Activated CD4-positive, alpha-beta T cell treated with anti-CD3 and anti-CD28 coated beads for 24 hours (primary cell): ENCODE results near the gene C6orf141.

Source experiments
- DNase-seq, 2 donors: peaks; one replicate each; pipeline ENCODE4 v3.0.0-alpha.2; 2020; ENCODE audit warnings: low read depth in 2 of 2

Gene C6orf141

DNA sequence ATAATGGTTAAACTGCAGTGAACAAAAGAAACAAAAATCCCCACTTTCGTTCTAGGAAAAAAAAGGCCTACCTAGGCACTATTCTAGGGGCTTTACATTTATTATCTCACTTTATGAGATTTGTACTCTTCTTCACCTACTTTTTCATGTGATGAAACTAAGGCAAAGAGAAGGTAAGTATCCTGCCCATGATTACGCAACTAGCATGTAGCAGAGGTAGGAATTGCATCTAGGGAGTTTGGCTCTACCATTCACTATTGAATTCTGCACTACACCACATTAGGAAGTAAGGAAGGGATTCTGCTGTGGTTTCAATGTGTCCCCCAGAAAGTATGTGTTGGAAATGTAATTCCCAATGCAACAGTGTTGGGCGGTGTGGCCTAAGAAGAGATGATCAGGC lies 11.4 kb upstream of the C6orf141 start:
- DNase-seq, result no peak

DNA sequence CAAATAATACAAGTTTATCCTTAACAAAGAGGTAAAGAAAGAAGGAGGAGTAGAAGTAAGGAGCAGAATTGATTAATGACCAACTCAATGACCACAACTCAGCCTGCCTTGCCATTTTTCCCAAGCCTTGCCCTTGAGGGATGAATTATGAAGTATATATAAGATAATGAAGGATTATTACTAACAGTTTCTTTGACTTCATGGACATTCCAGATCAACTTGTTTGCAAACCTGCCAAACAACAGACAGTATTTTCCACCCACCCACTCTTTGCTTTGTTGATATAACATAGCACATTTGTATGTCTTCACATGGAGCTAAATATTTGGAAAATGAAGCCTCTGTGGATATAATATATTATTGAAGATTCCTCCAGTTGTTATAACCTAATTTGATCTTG lies 9.9 kb upstream of the C6orf141 start:
- no peak for DNase-seq

DNA sequence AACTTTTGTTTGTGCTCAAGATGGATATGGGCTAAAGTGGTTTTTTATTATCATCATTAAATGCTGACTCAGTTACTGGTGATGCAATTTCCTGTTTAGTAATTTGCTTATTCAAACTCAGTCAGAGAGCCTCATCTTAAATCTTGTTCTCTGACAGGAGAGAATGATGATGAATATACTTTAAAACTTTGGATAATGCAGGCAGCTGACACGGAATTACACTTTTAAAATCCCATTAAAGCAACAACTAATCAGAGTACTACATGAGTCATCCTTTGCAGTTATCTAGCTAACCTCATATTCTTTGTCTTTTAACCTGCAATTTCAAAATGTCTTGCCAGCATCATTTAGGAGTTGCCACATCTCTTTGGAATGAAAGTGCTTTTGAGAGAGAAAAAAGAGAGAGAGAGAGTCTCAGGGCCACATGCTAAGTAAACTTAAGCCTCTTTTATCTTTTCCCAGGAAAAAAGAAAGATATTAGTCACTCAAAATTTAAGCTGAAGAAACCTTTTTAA lies 9.2 kb upstream of the C6orf141 start:
- no peak for DNase-seq

DNA sequence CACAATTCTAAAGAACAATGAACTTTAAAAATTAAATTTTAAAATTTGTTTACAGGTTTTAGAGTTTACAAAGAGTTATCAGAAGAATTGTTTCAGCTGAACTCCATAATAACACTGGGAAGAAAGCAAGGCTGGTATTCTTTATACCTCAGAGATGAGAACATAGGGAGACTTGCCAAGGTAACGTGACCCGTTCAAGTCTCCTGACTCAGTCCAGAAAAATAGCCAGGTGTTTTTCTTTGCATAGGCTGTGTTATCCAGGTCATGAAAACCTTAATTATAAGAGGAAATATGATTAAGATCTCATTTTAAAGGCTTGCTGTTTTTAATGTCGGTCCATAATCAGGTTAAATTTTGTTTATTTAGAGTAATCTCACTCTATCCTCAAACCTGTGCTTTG lies 8.5 kb upstream of the C6orf141 start:
- no peak for DNase-seq

DNA sequence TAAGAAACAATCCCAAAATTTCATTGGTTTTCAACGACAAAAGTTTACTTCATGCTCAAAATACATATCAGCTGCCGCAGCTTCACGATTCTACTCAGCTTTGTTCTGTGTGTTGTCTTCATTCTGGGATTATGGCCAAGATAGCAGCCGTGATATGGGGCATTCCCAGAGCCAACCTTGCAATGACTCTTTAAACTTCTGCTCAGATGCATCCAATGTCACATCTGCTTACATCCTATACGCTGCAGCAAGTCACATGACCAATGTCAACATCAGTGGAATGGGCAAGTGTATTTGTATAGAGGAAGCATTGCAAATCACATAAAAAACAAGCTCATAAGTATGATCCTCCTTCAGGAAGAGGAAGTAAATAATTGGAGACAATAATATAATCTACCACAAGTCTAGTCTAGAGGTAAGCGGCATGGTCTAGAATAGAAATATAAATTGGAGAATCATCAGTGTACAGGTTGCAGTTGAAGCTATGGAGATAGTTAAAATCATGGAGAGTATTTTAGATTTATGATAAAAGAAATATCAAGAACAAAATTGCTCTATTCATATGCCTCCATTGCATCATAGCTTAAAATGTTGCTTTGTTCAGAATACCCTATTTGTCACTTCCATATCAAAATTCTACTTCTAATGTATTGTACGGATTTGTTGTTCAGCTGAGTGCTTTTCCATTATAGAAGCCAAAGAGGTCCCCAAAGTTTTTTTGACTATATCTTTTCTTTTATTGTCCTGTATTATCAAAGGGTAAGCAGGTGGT lies 7.2 kb upstream of the C6orf141 start:
- no peak for DNase-seq

DNA sequence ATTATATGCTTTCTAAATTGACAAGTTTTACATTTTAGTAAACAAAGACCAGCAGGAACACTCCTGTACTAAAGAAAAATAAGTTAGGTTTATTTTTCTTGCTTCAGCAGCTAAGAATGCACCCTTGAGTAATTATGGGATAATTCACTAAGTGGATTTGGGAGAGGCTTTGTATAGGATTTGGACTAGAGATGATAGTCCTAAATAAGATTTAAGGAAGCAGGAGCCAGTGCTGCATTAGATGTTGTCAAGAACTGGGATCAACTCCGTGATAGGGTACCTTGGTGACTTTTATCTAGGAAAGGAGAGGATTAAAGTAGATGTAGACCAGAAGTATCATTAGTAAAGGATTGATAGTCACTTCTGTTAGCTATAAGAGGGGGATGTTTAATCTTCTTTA lies 4.1 kb upstream of the C6orf141 start:
- no peak for DNase-seq

DNA sequence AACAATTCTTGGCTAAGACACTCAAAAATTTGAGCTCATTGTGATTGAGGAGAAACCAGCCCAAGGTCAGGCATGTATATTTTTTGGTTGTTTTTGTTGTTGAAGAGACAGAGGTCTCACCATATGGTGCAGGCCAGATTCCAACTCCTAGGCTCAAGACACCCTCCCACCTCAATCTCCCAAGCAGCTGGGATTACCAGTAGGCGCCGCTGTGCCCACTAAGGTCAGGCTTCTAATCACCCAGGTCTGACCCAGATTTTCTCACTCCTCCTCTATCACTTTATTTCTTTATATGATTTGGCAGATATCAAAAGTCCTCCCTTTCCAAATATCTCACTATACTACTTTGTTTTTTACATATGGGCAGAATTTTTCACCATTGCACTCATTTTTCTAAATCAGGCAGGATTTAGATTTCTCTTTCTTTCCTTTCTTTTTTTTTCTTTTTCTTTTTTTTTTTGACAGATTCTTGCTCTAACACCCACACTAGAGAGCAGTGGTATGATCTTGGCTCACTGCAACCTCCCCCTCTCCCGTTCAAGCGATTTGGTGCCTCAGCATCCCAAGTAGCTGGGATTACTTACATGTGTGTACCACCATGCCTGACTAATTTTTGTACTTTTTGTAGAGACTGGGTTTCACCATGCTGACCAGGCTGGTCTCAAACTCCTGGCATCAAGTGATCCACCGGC lies 1.7 kb upstream of the C6orf141 start:
- DNase-seq, result no peak

DNA sequence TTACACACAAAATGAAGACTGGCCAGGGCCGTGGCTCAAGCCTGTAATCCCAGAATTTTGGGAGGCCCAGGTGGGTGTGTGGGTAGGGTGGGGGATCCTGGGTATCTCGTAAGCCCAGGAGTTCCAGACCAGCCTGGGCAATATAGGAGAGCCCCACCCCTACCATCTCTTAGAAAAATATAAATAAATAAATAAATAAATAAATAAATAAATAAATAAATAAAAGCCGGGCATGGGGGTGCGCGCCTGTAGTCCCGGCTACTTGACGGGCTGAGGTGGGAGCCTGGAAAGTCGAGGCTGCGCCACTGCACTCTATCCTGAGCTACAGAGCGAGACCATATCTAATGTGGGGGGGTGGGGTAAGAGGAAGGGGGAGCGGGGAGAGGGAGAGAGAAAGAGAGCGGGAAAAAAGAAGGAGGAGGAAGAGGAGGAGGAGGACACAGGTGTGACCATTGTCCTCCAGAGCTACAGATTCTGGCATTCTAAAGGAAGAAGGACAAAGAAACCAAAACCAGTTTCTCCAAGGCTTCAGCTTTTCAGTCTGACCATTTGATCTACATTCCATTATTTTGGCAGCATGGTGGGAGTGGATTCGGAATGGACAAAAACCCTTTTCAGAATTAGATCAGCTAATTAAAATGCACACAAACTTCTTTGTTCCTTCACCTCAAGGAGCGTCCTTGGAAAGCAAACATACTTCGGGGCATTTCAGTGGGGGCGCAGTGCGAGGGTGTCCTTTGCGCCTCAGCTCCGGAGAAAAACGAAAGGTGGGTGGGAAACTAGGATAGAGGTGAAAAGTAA lies 577 bp upstream of the C6orf141 start:
- DNase-seq, result no peak

DNA sequence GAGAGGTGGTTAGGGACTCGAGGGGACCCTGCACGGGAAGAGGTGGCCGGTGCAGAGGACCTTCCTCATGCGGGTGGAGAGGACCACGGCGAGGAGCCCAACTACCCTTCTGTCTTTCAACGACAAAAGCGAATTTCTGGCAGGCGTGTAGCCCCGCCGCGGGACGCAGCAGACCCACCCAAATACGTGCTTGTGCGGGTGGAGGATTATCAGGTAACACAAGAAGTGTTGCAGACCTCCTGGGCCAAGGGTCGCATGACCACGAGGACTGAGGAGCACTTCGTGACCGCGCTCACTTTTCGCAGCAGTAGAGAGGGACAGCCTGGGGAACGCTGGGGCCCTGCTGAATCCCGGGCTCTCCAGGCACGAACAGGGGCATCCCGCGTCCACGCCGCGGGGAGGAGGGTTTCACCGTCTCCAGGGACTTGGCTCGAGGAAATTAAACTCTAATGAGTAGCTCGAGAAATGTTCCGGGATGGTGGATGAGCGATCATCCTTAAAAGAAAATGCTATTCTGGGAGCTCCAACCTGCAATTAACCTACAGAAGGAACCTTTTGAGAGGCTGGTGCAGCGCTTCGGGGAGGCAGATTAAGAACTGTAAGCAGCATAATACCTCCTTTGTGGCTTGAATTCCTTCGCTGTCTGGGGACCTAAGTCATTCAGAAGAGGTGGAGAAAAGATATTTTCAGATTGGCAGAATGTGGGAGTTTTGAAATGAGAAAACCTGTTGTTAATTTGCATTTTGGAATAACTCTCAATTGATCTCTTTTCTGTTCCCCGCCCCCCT lies 804 bp downstream of the C6orf141 start:
- no peak for DNase-seq

DNA sequence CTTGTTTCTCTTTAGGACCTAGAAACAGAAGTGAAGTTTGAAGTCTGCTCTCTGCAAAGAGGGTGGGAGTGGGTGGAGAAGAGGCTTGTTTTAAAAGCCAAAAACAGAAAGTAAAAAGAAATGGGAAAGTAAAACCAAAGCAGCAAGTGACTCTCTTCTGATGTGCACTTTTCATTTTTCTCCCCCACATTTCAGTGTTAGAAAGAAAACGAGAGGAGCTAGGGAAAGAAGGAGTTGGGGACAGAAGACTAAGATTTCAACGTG lies 1.3 kb downstream of the C6orf141 start:
- no peak for DNase-seq

DNA sequence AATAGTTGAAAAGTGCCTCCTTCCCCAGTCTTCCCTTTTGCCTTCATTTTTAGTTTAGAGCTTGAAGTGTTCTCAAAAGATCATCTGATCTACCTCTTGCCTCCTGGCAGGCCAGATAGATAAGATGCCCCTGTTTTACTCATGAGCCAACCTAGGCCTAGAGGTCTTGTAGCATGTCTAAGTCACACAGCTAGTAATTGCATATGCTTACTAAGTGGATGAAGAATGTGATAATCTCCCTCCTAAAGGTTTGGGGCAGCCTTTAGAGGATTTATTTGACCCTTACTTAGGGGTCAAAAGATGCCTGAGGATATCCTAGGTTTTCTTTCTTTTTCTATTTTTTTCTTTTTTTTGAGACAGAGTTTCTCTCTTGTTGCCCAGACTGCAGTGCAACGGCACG lies 2.1 kb downstream of the C6orf141 start:
- no peak for DNase-seq

DNA sequence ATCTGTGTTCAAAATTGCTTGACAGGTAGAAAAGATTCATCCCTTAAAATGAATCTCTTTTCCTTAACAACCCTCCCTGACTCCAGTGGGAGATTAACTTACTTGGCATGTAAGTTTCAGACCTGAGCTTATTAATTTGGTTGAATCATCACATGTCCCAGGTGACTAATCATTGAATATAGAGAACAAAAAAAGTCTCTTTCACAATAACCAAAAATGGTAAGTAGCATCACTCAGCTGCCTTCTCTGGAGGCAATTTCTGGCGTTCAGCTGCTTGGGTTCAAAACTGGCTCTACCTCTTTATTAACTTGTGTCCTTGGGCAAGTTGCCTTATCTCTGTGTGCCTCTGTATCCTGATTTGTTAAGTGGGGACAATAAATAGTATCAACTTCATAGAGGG lies 2.9 kb downstream of the C6orf141 start:
- DNase-seq, result no peak

DNA sequence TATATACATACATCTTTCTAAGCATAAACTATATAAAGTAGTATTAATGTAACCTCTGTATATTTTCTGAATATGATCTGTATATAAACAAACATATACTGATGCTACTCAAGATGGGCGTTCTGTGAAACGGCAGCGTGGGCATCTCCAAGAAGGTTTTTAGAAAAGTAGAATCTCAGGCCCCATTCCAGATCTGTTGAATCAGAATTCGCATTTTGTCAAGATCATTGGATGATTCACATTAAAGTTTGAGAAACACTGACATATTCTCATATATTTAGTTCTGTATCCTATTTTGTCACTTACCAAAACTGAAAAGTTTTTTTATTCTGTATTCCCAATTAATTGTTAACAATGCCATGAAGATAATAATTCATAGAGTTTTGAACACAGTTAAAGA lies 5.5 kb downstream of the C6orf141 start:
- DNase-seq, result no peak

DNA sequence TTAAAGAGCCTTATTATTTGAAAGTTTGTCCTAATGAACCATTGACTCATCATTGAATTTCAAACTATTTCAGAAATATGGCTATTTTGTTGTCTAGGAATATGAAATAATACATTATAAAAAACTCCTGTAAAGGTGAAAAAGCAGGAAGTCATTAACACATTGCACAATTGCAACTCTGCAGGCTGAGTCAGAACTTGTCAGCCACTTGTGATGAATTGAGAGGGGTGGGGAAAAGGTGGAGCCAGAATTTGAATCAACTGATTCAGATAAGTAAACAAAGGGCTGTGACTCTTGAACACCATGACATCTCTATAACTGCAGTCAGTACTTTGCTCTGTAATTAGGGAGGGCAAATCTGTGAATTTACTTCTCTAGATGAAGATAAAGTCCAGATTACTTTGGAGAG lies 6.0 kb downstream of the C6orf141 start:
- DNase-seq, result no peak

DNA sequence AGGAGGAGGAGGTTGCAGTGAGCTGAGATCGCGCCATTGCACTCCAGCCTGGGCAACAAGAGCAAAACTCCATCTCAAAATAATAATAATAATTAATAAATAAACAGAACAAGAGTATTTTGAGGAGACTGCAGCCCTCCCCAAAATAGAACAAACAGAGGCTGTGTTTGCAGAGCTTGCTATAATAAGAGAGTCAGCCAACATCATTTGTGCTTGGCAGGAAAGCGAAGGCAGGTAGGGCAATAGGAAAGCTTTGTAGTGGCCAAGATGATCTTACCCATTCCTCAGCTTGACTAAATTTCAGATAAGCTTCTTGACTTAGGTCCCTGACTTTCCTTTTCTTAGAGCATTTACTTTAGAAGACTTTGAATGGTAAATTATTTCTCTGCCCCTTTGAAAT lies 6.7 kb downstream of the C6orf141 start:
- no peak for DNase-seq

DNA sequence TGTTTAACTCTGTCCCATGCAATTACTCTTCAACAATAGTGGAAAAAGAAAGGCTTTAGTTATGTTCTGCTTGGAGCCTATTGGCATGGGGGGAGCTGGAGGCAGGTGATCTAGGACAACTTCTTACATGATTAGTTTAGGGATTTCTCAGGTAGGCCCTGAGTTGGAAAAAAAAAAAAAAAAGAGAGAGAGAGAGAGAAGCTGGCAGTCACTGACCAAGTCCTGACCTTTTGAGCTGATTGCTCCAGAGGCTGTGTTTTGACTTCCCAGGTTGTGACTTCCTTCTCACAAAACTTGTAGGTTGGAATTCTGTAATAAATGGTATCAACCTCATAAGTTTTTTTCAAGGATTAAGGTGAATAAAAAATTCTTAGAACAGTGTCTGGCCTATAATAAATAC lies 7.8 kb downstream of the C6orf141 start:
- DNase-seq, result no peak

DNA sequence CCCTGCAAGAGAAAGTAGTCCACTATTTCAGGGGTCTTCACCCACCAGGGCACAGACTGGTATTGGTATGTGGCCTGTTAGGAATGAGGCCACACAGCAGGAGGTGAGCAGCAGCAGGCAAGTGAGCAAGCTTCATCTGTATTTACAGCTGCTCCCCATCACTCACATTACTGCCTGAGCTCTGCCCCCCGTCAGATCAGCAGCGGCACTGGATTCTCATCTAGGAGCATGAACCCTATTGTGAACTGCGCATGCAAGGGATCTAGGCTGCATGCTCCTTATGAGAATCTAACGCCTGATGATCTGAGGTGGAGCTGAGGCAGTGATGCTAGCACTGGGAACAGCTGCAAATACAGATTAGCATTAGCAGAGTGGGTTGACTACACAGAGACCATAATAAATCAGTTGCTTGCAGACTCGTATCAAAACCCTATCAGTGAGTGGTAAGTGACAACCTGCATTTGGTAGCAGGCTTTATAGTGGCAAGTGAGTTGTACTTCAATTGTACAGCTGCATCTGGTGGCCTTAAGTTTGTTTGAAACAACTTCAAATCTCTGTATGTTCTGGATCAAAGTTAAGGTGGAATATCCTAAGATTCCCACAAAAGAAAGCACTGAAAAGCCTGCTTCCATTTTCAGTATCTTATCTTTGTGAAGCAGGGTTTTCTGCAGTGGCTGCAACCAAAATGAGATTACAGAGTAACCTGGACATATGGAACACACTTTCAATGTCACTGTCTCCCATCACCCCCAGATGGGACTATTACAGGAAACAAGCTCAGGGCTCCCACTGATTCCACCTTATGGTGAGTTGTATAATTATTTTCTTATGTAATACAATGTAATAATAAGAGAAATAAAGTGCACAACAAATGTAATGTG lies 12.8 kb downstream of the C6orf141 start:
- no peak for DNase-seq

DNA sequence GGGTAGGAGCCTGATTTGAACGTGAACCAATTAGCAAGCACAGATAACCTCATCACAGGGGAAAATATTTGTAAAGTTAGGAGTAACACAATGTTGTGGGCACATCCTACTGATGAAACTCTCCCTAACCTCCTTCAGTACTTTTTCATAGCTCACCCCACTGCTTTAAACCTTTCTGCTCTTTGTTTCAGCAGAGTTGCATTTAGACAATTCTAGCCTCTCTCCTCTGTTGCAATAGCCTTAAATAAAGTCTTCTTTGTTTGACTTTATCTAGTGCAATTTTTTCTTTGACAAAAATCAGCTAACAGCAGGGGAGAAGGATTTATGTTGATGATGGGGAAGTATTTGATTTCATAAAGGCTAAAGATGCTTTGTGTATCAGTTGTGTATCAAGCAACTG lies 14.1 kb downstream of the C6orf141 start:
- no peak for DNase-seq

DNA sequence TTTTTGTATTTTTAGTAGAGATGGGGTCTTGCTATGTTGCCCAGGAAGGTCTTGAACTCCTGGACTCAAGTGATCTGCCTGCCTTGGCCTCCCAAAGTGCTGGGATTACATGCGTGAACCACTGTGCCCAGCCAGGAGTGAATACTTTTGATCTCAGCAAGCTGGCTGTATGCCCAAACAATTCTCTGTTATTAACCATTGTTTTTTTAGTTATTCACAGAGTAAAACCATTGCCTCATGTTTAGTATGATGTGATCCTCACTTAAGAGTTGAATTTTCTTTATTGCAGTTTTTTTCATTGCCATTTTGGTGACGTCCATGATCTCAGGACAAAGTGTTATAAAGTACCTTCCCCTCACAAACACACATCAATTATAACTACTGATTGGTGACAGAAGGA lies 14.8 kb downstream of the C6orf141 start:
- DNase-seq, result no peak

DNA sequence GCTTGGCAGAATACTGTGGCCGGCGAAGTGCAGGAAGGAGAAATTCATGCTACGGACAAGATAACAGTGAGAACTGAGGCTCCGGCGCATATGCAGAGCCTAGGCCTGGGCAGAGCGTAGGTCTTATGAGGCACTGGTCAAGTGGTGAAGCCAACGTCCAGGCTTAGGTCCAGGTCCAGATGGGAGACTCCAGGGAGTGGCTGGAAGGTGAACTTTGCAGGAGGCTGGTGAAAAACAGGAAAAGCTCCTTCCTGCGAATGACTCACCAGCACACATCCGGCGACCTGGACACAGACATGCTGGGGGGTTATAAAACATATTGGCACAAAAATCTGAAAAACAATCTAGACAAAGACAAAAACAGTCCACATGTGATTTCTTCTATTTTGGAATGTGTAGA lies 15.4 kb downstream of the C6orf141 start:
- DNase-seq, result no peak

DNA sequence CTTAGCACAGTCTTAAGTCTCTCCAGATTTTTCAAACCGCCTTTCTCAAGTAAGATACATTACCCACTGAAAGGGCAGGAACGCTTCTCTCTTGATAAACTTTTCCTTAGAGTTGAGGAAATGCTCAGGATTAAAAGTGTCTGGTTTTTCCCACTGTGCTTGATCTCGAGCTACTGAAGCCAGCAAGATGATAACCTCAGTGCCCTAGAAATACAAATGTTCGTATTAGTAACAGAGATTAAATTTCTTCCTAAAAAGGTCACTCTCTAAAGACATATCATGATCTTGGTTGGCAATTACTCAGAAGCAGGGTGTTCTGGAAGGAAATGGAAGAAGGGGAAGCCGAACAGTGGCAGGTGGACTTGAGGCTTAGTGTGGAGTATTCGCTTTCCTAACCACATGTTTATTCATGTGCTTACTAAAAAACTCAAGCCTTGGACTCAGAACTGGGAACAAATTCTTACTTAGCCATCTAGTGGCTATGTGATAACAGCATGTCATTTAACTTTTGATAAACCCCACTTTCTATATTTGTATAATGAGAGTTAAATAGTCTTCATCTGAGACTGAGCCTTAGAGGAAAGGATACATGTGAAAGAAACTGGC lies 20.1 kb downstream of the C6orf141 start:
- DNase-seq, result no peak
